COLO829 (cell line): Measurements from ENCODE around the gene IFNLR1.
A peak's percentile ranks its signal among the peaks of the same experiment; 100 is the strongest.

Source experiments
- DNase-seq: peaks from one replicate; pipeline ENCODE4 v3.0.0; 2012; ENCODE audit warnings: low spot score

IFNLR1 gene

GRCh38 chr1:24175033-24175755 is 11.9 kb downstream of the IFNLR1 start:
- DNase-seq = no peak

- no peak for DNase-seq
These were observed 13.2 kb downstream of the IFNLR1 start for GRCh38 chr1:24173638-24174575.

GRCh38 chr1:24172598-24172997 is 14.5 kb downstream of the IFNLR1 start:
- no peak for DNase-seq

GRCh38 chr1:24169286-24169685 is 17.8 kb downstream of the IFNLR1 start:
- no peak for DNase-seq

- DNase-seq = no peak
These were observed 18.8 kb downstream of the IFNLR1 start for GRCh38 chr1:24168245-24168644.

GRCh38 chr1:24167008-24167407 is 20.1 kb downstream of the IFNLR1 start:
- DNase-seq = no peak

- DNase-seq = no peak
These were observed 21.6 kb downstream of the IFNLR1 start for GRCh38 chr1:24165500-24165899.

GRCh38 chr1:24164004-24164403 is 23.1 kb downstream of the IFNLR1 start:
- no peak for DNase-seq

GRCh38 chr1:24162201-24162600 is 24.9 kb downstream of the IFNLR1 start:
- DNase-seq = no peak

GRCh38 chr1:24161270-24161669 is 25.8 kb downstream of the IFNLR1 start:
- no peak for DNase-seq

- DNase-seq = no peak
These were observed 27.7 kb downstream of the IFNLR1 start for GRCh38 chr1:24159366-24159765.

GRCh38 chr1:24157918-24158481 is 29.1 kb downstream of the IFNLR1 start:
- DNase-seq = no peak

- DNase-seq = no peak
These were observed 30.4 kb downstream of the IFNLR1 start for GRCh38 chr1:24156542-24157260.

- DNase-seq = no peak
These were observed 31.9 kb downstream of the IFNLR1 start for GRCh38 chr1:24155011-24155782.

GRCh38 chr1:24154215-24154614 is 32.9 kb downstream of the IFNLR1 start:
- DNase-seq = no peak

- no peak for DNase-seq
These were observed 34.2 kb downstream of the IFNLR1 start for GRCh38 chr1:24152631-24153494.

- no peak for DNase-seq
These were observed 35.9 kb downstream of the IFNLR1 start for GRCh38 chr1:24151175-24151533.

- peak; percentile 56 for DNase-seq
These were observed 36.6 kb downstream of the IFNLR1 start for GRCh38 chr1:24150234-24151174.

- peak; percentile 61 for DNase-seq
These were observed 37.2 kb downstream of the IFNLR1 start for GRCh38 chr1:24149866-24150233.
